Heart right ventricle (tissue), 16 donors: ENCODE measurements around the gene GDAP1L1. TPM values are rescaled to one million over a fixed set of nuclear protein-coding genes. Genes with fewer than 3 reads are reported as not detected.
A peak's percentile ranks its signal among the peaks of the same experiment; 100 is the strongest.

Experiments used
- ATAC-seq, 8 donors: fragments of 200-7000 bp; cut with Tn5 transposase; one replicate each; pipeline ENCODE4 v1.9.1; 2020; ENCODE audit warnings: mild to moderate bottlenecking in 8 of 8, moderate library complexity in 8 of 8, moderate number of reproducible peaks in 1 of 8
- DNase-seq, 2 donors: peaks; one replicate each; pipeline ENCODE4 v3.0.0-alpha.2; 2020
- H3K27ac ChIP-seq, 10 donors: fragments of 200-600 bp; sonication (generic) in 2 of 10; one replicate each; pipeline versions ENCODE4 v1.5.0 to v1.8.0; 2020 to 2022; ENCODE audit warnings: mild to moderate bottlenecking in 3 of 10
- H3K27me3 ChIP-seq, 7 donors: fragments of 200-600 bp; one replicate each; pipeline ENCODE4 v1.8.0; 2021 to 2022; ENCODE audit warnings: mild to moderate bottlenecking in 2 of 7
- H3K36me3 ChIP-seq, 9 donors: fragments of 200-600 bp; sonication (generic) in 1 of 9; one replicate each; pipeline versions ENCODE4 v1.5.0 to v1.8.0; 2020 to 2022; ENCODE audit warnings: mild to moderate bottlenecking in 2 of 9
- H3K4me1 ChIP-seq, 9 donors: fragments of 200-600 bp; sonication (generic) in 1 of 9; one replicate each; pipeline versions ENCODE4 v1.5.0 to v1.8.0; 2020 to 2022; ENCODE audit warnings: mild to moderate bottlenecking in 4 of 9
- H3K4me3 ChIP-seq, 10 donors: fragments of 200-600 bp; sonication (generic) in 2 of 10; one replicate each; pipeline versions ENCODE4 v1.5.0 to v1.8.0; 2020 to 2022; ENCODE audit warnings: mild to moderate bottlenecking in 7 of 10, moderate library complexity in 2 of 10
- H3K9me3 ChIP-seq, 11 donors: fragments of 200-600 bp in 10 of 11; sonication (generic) in 2 of 11; one replicate each; pipeline versions ENCODE4 v1.5.0 to v1.8.0; 2013 to 2022; ENCODE audit warnings: mild to moderate bottlenecking in 2 of 11, control low read depth in 1 of 11, moderate library complexity in 1 of 11
- CTCF ChIP-seq, 9 donors: fragments of 200-600 bp; sonication (generic) in 2 of 9; IDR thresholded peaks; one replicate each; pipeline versions ENCODE4 v1.5.0 to v1.8.0; 2021 to 2022; ENCODE audit warnings: antibody characterized with exemption in 9 of 9, mild to moderate bottlenecking in 5 of 9, moderate library complexity in 1 of 9
- WGBS, 2 donors: extraction: QIAGEN DNeasy Blood & Tissue Kit; methylation state at CpG; one replicate each; pipeline ENCODE4 v1.1.7; 2013; ENCODE audit warnings: inconsistent platforms in 1 of 2; 5-methylcytosine and 5-hydroxymethylcytosine counted together
- intact Hi-C, 10 donors: fragments of 100-400 bp; cut with DNase I; formaldehyde crosslinking; loops; one replicate each; pipeline versions ENCODE4 v1.11.1 to v1.14.2; 2022
- polyA plus RNA-seq, 2 donors: library from polyadenylated mRNA; stranded (reverse); fragments of 200-250 nt; gene quantifications; one replicate each; pipeline ENCODE4 v1.2.3, GENCODE V29; 2013
- total RNA-seq, 10 donors: library from RNA; stranded (reverse); fragmentation: NEBNext Ultra II Directional in 3 of 10; extraction: Animal tissue kit (Norgen Biotek cat#: 25700) in 3 of 10; gene quantifications; one replicate each; pipeline versions ENCODE4 v1.2.1 to v1.2.4, GENCODE V29; 2021 to 2023
- donor health status: Arrhythmogenic right ventricular cardiomyopathy.
- donor health status: ischemic (EF 13 %, LVEDD 7.1; RV severe dilation, severe dysfunction).
- donor health status: healthy with polysubstance abuse.
- donor health status: DM: no; HTN: yes; CAD: no.
- donor health status: DM: no; HTN: no; CAD: no.
- donor health status: ischemic (EF 25% LVEDD 6.9; RV normal size, moderate dysfunction).
- donor health status: ischemic (EF 25% LVEDD 5.7; RV mildly dilated, moderate dysfunction).
- donor health status: healthy.
- donor health status: DM: yes; HTN: yes; CAD: no.
- donor health status: Ischemic cardiomyopathy.
- donor health status: ischemic (EF 35%, LVEDD 5.7; RV mildly dilated, moderate dysfunction).
- donor health status: nonischemic (EF 11% LVEDD 7.7; RV severe dilation, severe dysfunction).
- donor health status: DM: yes; HTN: yes; CAD: no.
- donor health status: PGD.
- donor health status: ischemic (EF 29% LVEDD 5.4; RV normal size, mild dysfunction).
- donor health status: nonischemic (EF 23%, LVEDD 6.1; RV moderate dilation, normal function).

GDAP1L1 gene
- total and polyA plus RNA-seq, 12 donors, result 0.09 to 0.71 (median 0.34) TPM; not detected in 2

- no peaks in the 10 kb centered on the region for H3K27me3 ChIP-seq
- peak in 6 of 8 donors; percentile 50 to 84 (median 64) for ATAC-seq
- no peaks in the 10 kb centered on the region for H3K9me3 ChIP-seq
- WGBS, 2 donors, result 29 to 52% methylated on average over 5 of the region's 5 CpGs
- H3K4me1 ChIP-seq, result peaks cover 0 to 65% (median 28%) of the 10 kb centered on the region in 9 donors
- H3K4me3 ChIP-seq, result no peak overlapping the region
- peaks cover 0 to 18% (median 4%) of the 10 kb centered on the region in 9 donors for H3K36me3 ChIP-seq
- DNase-seq, result no peak
- TF ChIP-seq CTCF (IDR thresholded peaks at IDR 0.05), result no peak
- peak overlapping the region; percentile 2 to 63 (median 45) for H3K27ac ChIP-seq
- intact Hi-C loops, result loop anchor here in 1 of 10 donors (10.0 kb wide), 1 partner anchor 187 kb away; no protein-coding TSS in a partner anchor
Measured at GRCh38 chr20:44302026-44302669, 55.0 kb downstream of the GDAP1L1 start.

GRCh38 chr20:44302736-44303135 is 55.6 kb downstream of the GDAP1L1 start:
- Histone ChIP-seq H3K27ac (peak overlapping the region; percentile 2 to 63 (median 45)), H3K4me3 (no peak overlapping the region), H3K36me3 (peaks cover 0 to 19% (median 4%) of the 10 kb centered on the region in 9 donors), H3K27me3 (no peaks in the 10 kb centered on the region), H3K9me3 (no peaks in the 10 kb centered on the region), H3K4me1 (peaks cover 0 to 68% (median 28%) of the 10 kb centered on the region in 9 donors)
- DNase-seq (no peak), ATAC-seq (no peak)
- WGBS, 2 donors, result 86 to 88% methylated on average over 8 of the region's 8 CpGs
- TF ChIP-seq CTCF (IDR thresholded peaks at IDR 0.05), result no peak
- intact Hi-C loops, result loop anchor here in 1 of 10 donors (10.0 kb wide), 1 partner anchor 188 kb away; no protein-coding TSS in a partner anchor

- no peaks in the 10 kb centered on the region for H3K27me3 ChIP-seq
- H3K9me3 ChIP-seq, result no peaks in the 10 kb centered on the region
- peaks cover 0 to 19% (median 4%) of the 10 kb centered on the region in 9 donors for H3K36me3 ChIP-seq
- H3K27ac ChIP-seq, result peak overlapping the region in 9 of 10 donors; percentile 11 to 78 (median 61)
- H3K4me1 ChIP-seq, result peaks cover 3 to 83% (median 35%) of the 10 kb centered on the region in 9 donors
- H3K4me3 ChIP-seq, result no peak overlapping the region
- no peak for DNase-seq
- TF ChIP-seq CTCF (IDR thresholded peaks at IDR 0.05), result no peak
- intact Hi-C loops, result loop anchor here in 1 of 10 donors (10.0 kb wide), 1 partner anchor 190 kb away; no protein-coding TSS in a partner anchor
- no peak for ATAC-seq
Measured at GRCh38 chr20:44304383-44304782, 57.3 kb downstream of the GDAP1L1 start.

GRCh38 chr20:44306927-44307326 is 59.8 kb downstream of the GDAP1L1 start:
- H3K4me3 ChIP-seq, result no peak overlapping the region
- 77 to 80% methylated on average over 9 of the region's 9 CpGs for WGBS, 2 donors
- H3K4me1 ChIP-seq, result peaks cover 0 to 82% (median 35%) of the 10 kb centered on the region in 9 donors
- H3K27ac ChIP-seq, result peak overlapping the region in 8 of 10 donors; percentile 53 to 78 (median 66)
- H3K27me3 ChIP-seq, result no peaks in the 10 kb centered on the region
- intact Hi-C loops, result loop anchor here in 1 of 10 donors (10.0 kb wide), 1 partner anchor 192 kb away; no protein-coding TSS in a partner anchor
- no peak for TF ChIP-seq CTCF (IDR thresholded peaks at IDR 0.05)
- ATAC-seq (peak in 1 of 8 donors; percentile 2), DNase-seq (no peak)
- H3K36me3 ChIP-seq, result peaks cover 0 to 19% (median 4%) of the 10 kb centered on the region in 9 donors
- no peaks in the 10 kb centered on the region for H3K9me3 ChIP-seq
